Ishikawa (cell line): ENCODE measurements around the gene OR8D4.

Source experiments
- CEBPB ChIP-seq: IDR thresholded peaks from 2 replicates; pipeline ENCODE4 v1.6.1; 2012
- CREB1 ChIP-seq: IDR thresholded peaks from 2 replicates; pipeline ENCODE4 v1.6.1; 2012; ENCODE audit warnings: low read depth
- EGR1 ChIP-seq: IDR thresholded peaks from 2 replicates; pipeline ENCODE4 v1.6.1; 2012
- NFIC ChIP-seq: IDR thresholded peaks from 2 replicates; pipeline ENCODE4 v1.6.1; 2012
- REST ChIP-seq: IDR thresholded peaks from 2 replicates; pipeline ENCODE4 v1.6.1; 2012; ENCODE audit warnings: low read depth, mild to moderate bottlenecking
- TCF12 ChIP-seq: IDR thresholded peaks from 2 replicates; pipeline ENCODE4 v1.6.1; 2012; ENCODE audit warnings: low read depth
- YY1 ChIP-seq: IDR thresholded peaks from 2 replicates; pipeline ENCODE4 v1.6.1; 2012; ENCODE audit warnings: low read depth
- TF ChIP-seq, protein P1 (sequence below): IDR thresholded peaks from 2 replicates; pipeline ENCODE4 v1.6.1; 2012
- TF ChIP-seq, protein P2 (sequence below): IDR thresholded peaks from 2 replicates; pipeline ENCODE4 v1.6.1; 2012

DNA sequence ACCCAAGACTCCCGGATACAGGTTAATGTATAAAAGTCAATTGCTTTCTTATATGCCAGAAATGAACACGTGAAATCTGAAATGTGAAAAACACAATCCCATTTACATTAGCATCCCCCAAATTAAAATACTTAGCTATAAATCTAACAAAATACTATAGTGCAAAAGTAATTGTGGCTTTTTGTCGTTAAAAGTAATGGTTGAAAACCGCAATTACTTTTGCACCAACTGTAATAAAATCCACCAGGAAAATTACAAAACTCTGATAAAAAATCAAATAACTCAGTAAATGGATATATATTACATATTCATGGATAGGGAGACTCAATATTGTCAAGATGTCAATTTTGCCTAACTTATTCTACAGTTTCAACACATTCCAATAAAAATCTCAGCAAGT is 21.1 kb upstream of the OR8D4 start:
- TF ChIP-seq CEBPB (no peak), YY1 (no peak), REST (no peak), NFIC (no peak), TCF12 (no peak), CREB1 (no peak), EGR1 (no peak)
- TF ChIP-seq, protein P1, sequence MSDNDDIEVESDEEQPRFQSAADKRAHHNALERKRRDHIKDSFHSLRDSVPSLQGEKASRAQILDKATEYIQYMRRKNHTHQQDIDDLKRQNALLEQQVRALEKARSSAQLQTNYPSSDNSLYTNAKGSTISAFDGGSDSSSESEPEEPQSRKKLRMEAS, result no peak
- TF ChIP-seq, protein P2, sequence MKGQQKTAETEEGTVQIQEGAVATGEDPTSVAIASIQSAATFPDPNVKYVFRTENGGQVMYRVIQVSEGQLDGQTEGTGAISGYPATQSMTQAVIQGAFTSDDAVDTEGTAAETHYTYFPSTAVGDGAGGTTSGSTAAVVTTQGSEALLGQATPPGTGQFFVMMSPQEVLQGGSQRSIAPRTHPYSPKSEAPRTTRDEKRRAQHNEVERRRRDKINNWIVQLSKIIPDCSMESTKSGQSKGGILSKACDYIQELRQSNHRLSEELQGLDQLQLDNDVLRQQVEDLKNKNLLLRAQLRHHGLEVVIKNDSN, result no peak
